GM21825 (cell line): ENCODE results near the gene WHAMM.
"Not testable (repeated sequence)": the region's sequence is repeated elsewhere in the genome, so short reads cannot be mapped to it uniquely, and the experiment has no call there.

ENCODE experiments used
- ATAC-seq: cut with Tn5 transposase; IDR thresholded peaks from one replicate; pipeline ENCODE4 v1.9.1; 2021; ENCODE audit warnings: mild to moderate bottlenecking, moderate library complexity; ENCODE audit not compliant: unreplicated experiment

Gene WHAMM

DNA sequence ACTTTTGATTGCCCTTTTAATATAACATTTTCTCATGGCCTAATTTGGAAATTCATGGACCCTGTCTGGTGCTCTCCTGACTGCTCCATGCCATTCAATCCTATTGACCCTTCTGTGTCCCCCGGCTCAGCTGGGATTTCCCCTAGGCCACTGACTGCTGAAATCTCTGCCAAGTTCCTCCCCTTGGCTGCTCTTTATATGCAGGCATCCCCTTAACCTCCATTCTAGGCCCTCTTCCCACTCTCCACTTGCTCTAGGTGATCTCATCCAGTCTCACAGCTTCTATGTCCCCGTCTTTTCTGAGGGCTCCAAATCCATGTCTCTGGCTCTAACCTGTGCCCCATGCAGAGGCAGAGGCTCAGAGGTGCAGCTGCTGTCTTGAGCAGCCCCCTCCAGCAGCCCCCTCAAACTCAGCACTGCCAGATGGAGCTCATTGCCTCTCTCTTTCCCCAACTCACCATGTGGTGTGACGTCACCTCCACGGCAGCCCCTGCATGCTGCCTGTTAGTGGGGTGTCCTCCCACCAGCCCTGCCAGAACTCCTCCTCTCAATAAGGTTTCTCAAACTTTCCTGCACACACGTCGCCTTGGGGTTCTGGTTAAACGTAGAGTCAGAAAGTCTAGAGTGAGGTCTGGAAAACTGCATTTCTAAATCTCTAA lies 10.1 kb upstream of the WHAMM start:
- ATAC-seq = no peak

DNA sequence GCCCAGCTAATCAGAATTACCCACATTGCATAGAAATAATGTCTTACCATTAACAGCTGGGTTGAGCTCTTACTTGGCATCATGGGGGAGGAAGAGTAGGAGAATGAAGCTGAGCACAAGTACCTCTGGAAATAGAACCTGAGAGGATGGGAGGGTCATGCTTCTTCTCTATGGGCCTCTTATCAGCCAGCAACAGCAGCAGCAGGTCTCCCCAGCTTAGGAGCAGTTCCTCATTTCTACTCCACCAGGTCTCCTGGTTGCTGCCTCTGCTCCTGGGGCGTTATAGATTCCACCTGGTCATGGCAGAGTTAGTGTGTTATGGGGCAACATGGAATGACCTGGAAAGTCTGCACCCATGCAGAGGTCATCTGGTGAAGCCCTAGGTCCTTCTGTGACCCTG lies 6.9 kb upstream of the WHAMM start:
- ATAC-seq = no peak

DNA sequence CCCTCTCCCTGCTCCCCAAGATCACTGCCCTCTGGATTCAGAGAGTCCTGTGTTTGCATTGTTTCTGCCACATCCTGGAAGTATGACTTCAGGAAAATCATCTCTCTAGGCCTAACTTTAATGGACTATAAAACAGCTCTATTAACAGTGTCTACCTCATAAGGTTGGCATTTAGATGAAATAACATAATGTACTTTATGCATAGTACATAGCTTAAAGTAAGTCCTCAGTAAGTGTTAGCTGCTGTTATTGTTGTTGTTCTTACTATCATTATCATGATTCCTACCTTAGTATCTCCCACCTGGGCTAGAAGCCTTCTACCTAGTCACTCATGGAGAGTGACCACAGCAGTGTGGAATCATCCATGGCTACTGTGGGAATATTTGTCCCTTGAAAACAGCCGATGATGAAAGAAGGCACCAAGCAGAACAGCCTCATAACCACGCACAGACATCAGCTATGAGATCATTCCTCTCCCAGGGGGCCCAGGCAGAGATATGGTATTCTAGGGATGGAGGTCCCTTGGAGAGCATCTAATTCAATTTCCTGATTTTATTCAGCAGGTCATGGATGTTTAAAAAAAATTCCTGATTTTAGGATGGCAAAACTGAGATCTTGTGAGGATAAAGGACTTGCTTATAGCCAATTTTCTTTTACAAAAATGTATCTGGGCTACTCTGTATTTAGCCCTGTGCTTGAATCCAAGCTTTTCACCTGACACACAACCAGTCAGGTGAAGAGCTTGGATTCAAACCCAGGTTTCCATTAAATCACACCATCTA lies 5.4 kb upstream of the WHAMM start:
- ATAC-seq = no peak

DNA sequence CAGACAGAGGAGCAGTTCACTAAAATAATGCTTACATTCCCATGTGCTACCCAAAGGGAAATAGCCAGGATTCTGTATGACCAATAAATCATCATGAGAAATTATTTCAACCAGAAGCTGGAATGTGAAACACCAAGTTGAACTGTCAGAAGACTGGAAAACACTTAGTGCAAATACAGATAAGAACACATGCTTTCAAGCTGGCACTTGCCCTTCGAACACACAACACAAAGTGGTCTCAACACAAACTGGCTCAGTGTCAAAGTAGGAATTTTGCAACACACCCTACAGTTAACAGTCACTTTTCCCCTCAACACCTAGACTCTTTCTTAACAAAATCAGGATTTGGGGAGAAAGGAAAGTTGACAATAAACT lies 4.9 kb upstream of the WHAMM start:
- ATAC-seq = no peak

DNA sequence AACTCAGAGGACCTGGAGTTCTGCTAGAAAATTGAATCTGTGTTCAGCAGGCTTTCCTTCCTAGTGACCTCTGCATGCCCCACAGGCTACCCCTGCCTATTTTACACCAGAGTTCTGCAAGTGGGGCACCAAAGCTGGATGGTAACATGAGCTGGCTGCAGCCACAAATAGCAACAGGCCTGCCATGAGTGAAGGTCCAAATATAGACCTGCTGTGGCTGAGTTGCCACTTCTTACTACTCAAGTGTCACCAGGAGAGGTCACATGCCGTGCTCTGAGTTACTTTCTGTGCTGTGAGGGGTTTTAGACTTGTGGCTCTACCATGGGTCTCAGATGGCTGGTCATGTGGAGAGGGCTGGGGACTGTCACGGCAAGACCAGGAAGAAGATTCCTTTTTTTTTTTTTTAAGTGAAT lies 3.4 kb upstream of the WHAMM start, which contains the start of gene FSD2:
Gene FSD2 (minus strand): TSS at position 76 of the 413 bp plus-strand sequence. CDS start 18,679 bp downstream, outside the sequence.
- peak; percentile 65 for ATAC-seq

DNA sequence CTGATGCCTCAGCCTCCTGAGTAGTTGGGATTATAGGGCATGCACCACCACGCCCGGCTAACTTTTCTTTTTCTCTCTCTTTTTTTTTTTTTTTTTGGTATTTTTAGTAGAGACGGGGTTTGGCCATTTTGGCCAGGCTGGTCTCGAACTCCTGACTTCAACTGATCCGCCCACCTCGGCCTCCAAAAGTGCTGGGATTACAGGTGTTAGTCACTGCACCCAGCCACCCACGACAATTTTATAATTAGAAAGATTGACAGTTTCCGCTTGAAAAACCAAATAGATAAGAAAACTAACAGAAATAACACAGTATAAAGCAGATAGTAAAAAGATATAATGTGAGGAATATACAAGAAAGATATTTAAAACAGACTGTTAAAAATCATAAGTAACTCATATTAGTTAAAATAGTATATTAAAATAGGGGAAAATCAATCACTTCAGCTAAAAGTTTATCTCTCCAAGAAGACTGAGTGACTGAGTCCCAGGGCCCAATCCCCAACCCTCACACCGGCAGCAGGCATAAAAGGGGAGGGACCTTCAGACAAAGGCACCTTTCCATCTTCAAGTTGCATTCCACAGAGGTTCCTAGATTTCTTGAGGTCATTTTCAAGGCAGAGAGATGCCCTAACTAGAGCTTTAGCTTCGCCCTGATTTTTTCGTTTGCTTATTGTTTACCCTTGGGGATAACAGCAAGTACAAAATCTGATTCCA lies 1.4 kb upstream of the WHAMM start:
- ATAC-seq = no peak

DNA sequence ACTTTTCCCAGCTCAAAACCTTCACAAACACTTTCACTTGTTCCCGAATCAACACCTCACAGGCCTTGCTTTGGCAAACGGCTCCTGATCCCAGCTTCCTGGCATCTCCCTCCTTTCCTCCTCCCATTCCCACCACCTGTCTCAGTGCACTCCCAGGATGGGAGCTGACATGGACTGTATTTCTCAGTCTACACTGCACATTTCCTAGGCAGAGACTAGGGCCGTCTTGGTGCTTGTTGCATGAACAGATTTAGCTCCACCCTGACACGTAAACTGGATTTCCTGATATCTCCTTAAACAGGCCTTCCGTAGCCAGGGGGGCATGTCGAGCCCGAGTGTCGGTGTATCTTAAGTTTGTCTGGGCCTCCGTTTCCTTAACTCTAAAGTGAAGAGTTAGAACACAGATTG lies 790 bp upstream of the WHAMM start:
- ATAC-seq = no peak

DNA sequence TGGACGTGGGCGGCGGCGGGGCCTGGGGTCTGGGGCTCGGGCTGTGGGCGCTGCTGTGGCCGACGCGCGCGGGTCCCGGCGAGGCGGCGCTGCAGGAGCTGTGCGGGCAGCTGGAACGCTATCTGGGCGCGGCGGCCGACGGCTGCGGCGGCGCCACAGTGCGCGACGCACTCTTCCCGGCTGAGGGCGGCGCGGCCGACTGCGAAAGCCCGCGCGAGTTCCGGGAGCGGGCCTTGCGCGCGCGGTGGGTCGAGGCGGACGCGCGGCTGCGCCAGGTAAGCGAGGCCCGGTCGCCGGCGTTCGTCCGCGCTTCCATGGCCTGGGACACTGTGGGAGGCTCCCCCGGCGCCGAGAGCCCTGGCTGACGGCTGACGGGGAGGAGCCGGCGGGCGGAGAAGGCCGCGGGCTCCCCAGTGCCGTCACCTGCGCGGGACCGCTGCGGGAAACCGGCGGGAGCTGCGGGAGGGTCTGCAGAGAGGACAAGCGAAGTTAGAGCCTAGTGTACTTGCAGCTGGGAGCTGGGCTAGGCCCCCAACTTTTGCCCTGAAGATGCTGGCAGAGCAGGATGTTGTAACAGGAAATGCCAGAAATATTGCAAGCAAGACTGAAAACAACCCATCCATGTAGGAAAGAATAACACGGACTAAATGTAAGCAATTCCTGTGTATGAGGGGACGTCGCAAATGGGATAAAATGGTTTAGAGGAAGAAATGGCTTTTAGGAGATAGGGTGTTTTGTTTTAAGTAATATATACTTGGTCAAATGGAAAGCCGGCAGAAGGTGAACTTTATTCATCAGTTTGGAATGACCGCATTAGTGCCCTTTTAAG lies 847 bp downstream of the WHAMM start:
- peak; percentile 14 for ATAC-seq

DNA sequence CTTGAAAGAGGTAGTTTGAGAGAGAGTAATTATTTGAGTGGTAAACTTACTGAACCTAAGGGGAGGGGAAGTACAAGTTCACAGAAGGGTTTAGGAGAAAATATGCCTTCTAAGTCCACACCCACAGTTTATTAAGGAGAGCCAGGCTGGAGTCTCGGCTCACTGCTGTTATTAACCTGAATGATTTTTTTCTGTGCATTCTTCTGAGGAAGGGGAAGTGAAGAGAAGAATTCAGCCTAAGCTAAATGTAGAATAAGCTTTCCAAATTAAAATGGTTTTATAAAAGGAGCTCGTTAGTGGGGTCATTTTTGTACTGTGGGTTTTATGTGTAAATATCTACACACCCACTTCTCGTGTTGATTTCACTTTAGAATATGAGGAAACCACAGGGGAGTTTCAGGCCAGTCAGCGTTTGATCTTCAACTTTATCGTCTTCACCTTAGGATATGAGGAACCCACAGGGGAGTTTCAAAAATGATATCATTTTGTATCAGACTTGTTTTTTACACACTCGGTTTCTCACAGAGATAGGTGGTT lies 1.5 kb downstream of the WHAMM start:
- ATAC-seq = no peak

DNA sequence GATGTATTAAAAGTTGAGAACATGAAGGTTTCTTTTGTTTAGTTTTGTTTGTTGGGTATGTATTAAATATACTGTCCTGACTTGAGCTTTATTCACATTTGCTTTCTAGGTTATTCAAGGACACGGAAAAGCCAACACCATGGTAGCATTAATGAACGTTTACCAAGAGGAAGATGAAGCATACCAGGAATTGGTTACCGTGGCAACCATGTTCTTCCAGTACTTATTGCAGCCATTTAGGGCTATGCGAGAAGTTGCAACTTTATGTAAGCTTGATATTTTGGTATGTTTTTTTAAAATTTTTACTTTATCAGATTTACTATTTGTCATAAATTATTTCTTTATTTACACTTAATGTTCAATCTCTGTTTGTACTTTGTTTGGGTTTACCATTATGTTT lies 3.6 kb downstream of the WHAMM start:
- no peak for ATAC-seq

DNA sequence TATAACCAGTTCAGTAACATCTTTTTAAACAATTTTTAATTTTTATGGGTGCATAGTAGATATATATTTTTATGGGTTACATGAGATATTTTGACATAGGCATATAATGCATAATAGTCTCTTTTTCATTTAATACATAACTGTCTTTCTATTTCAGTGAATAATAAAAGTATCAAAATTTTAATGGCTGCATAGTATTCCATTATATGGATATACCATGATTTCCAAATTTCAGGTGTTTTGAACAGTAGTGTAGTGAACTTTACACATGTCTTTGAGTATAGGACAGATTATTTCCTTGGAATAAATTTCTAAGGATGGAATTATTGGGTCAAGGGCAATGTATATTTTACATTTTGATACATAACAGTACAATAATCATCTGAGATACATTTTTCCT lies 10.7 kb downstream of the WHAMM start:
- ATAC-seq = no peak

DNA sequence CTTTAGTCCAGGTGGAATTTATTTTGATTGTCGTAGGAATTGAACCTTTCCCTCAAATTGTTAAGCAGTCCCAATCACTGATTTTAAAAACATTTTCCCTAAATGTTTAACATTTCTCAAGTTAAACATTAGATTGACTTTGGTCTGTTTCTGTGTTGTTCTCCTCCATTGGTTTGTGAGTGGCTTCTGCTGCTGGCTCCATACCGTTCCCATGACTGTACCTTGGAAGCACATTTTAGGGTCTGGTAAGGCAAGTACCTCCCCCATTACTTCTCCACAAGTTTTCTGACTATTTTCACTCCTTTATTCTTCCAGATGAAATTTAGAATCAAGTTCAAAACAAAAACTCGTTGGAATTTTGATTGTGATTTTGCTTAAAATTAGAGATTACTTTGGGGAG lies 12.0 kb downstream of the WHAMM start:
- not testable (repeated sequence) for ATAC-seq

DNA sequence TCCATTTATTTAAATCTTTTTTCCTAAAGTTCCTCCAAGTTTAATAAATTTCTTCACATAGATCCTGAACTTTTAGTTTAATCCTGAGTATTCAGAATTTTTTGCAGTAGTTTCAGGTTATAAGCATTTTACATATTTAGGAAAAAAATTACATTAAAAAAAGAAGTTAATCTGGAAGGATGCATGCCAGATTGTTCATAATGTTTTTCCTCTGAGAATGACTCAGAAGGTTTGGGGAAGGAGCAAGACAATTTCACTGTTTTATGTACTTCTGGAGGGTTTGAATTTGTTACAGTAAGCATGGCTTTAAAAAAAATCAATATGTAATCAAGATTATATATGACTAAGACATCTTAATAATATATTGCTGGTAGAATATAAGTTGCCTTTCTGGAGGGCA lies 12.4 kb downstream of the WHAMM start:
- not testable (repeated sequence) for ATAC-seq

DNA sequence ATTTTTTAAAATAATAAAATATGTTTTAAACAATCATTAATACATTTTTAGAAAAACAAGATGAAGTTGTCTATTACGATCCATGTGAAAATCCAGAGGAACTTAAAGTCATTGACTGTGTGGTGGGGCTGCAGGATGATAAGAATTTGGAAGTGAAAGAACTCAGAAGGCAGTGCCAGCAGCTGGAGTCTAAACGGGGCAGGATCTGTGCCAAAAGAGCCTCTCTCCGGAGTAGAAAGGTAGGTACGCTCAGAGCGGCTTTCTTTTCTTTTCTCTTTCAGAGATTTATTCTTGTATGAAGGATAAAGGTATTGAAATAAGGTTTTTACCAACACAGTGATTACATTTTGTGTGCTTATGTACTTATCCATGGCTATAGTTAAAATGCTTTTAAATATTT lies 13.6 kb downstream of the WHAMM start:
- no peak for ATAC-seq

DNA sequence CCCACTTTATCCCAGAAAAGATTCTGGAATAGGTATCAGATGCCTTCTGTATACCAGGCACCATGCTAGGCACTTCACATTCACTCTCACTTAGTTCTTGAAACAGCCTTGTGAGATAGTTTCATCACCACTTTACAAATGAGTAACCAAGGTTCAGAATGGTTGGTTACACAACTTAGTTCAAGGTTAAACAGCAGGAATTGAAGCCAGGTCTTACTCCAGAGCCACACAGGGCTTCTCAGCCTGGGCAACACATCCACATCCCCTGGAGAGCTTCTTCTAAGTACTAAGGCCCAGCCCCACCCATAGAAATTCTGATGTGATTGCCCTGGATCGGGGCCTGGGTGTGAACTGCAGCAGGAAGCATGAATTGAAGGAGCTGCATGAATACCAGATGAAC lies 18.6 kb downstream of the WHAMM start:
- ATAC-seq = no peak

DNA sequence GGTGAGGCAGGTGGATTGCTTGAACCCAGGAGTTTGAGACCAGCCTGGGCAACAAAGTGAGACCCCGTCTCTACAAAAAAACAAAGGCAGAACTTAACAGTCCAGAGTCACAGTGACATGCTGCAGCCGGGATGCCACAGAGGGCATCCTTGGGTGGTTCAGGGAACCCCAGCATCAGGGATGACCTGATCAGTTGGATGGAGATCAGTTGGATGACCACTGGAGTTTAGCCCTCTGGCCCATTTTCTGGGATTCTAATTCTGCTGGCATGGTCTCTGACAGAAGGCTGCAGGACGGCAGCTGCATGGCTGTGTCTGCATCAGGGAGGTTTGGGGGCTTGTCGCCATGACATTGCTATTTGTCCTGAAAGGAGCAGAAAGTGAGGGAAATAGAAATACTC lies 19.8 kb downstream of the WHAMM start:
- no peak for ATAC-seq

DNA sequence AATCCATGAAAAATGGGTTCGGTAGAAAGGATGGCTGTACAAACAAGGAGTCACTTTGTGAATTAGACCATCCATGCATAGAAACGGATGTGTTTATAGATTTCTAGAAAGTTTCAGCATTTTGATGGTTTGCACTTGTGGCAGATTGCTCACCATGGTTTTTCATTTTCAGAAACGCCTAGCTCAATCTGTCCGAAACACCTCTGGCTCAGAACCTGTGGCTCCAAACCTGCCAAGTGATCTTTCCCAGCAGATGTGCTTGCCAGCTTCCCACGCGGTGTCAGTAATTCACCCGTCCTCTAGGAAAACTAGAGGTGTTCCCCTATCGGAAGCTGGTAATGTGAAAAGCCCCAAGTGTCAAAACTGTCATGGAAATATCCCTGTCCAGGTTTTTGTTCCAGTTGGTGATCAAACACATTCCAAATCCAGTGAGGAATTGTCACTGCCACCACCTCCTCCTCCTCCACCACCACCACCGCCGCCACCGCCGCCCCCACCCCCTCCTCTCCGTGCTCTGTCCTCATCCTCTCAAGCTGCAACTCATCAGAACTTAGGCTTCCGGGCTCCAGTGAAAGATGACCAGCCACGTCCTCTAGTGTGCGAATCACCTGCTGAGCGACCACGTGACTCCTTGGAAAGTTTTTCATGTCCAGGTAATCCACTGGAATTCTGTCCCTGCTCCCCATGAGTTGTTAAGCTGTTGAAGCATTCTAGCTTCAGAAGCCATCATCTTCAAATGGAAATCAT lies 21.2 kb downstream of the WHAMM start:
- ATAC-seq = no peak

DNA sequence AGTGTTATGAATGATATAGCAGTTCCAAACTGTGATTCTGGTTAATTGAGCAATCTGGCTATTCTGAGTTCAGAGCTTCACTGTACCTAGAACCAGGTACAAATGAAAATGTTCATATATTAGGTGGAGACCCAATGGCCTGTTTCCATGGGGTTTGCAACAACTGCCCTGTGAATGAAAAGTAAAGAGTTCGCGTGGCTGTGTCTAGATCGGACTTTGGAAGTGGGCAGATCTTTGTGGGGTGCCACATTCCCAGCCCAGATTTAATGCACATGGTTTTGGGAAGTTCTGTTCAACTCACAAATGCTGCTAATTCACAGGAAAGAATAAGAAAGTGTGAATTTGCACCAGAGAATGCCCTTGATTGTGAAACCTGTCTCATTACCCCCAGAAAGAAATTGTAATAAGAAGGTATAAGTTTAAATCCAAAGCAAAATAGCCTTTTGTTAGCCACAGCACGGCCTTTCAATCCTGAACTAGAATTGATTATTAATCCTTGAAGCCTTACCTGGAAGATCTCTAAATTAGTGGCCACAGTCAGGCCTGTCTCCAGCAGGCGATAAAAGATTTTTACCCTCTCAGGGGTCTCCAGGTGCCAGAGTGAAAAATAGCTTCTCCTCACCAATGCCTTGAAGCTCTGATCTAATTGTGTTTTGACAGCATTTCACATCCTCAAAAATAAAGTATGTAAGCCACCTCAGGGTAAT lies 22.6 kb downstream of the WHAMM start:
- no peak for ATAC-seq

DNA sequence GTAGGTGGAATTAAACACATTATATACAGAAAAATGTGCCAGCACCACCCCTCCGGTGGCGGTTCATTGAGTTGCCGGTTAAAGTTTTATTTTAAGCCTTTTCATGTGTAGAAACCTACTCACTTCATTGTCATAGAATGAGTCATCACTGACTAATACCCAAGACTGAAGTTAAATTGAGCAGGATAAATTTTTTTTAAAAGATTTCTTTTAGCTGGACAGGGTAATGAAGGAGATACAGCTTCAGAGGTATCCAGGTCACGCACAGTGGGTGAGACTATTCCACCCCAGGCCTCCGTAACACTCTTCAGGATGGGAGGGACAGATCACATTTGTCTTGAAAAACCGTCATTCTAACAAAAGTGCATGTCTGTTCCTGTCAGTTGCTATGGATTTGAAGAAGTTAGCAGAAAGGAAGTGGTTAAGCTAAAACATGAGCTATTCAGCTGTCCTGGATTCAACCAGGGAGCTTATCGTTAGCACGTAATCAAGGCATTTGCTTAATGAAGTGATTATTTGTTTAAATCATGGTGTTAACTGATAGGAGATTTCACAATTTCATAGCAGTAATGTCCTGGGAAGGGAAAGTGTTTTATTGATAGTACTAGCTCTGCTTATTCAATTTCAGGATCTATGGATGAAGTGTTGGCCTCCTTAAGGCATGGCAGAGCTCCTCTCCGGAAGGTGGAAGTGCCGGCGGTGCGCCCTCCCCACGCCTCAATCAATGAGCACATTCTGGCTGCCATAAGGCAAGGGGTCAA lies 23.4 kb downstream of the WHAMM start:
- peak; percentile 86 for ATAC-seq
